Heart left ventricle (tissue), 13 donors: Measurements from ENCODE around the gene TMEM236.

Experiments used
- CTCF ChIP-seq, 12 donors: fragments of 200-600 bp; sonication (generic) in 4 of 12; IDR thresholded peaks; one replicate each; pipeline versions ENCODE4 v1.5.0 to v1.8.0; 2018 to 2022; ENCODE audit warnings: antibody characterized with exemption in 12 of 12, mild to moderate bottlenecking in 5 of 12
- POLR2A ChIP-seq, 2 donors: fragments of 450-650 bp; IDR thresholded peaks; one replicate each; pipeline ENCODE4 v1.6.1; 2017; ENCODE audit warnings: antibody characterized with exemption in 2 of 2, mild to moderate bottlenecking in 2 of 2, moderate library complexity in 2 of 2
- donor health status: ischemic (EF 13 %, LVEDD 7.1; RV severe dilation, severe dysfunction).
- donor health status: DM: no; HTN: yes; CAD: no.
- donor health status: DM: no; HTN: no; CAD: no.
- donor health status: ischemic (EF 25% LVEDD 6.9; RV normal size, moderate dysfunction).
- donor health status: ischemic (EF 25% LVEDD 5.7; RV mildly dilated, moderate dysfunction).
- donor health status: ischemic (EF 35%, LVEDD 5.7; RV mildly dilated, moderate dysfunction).
- donor health status: nonischemic (EF 11% LVEDD 7.7; RV severe dilation, severe dysfunction).
- donor health status: DM: yes; HTN: yes; CAD: no.
- donor health status: PGD.
- donor health status: ischemic (EF 29% LVEDD 5.4; RV normal size, mild dysfunction).
- donor health status: nonischemic (EF 23%, LVEDD 6.1; RV moderate dilation, normal function).

- TF ChIP-seq POLR2A (IDR thresholded peaks at IDR 0.05): no peak
- TF ChIP-seq CTCF (IDR thresholded peaks at IDR 0.05): no peak
Observed at GRCh38 chr10:17831896-17832295, 79.9 kb downstream of the TMEM236 start.
